Adrenal gland (tissue), 5 donors: ENCODE results near the gene RINT1.

Experiments used
- CTCF ChIP-seq, 6 experiments: fragments of 450-650 bp in 4 of 6; fragments of 200-600 bp in 2 of 6; sonication (generic) in 1 of 6; IDR thresholded peaks; 1 replicate in 5 of 6; 2 replicates in 1 of 6; pipeline versions ENCODE4 v1.5.1 to v1.8.0; 2016 to 2021; ENCODE audit warnings: antibody characterized with exemption in 6 of 6, mild to moderate bottlenecking in 2 of 6, moderate library complexity in 1 of 6
- POLR2A ChIP-seq, 2 donors: fragments of 450-650 bp; IDR thresholded peaks; one replicate each; pipeline ENCODE4 v1.6.1; 2017; ENCODE audit warnings: antibody characterized with exemption in 2 of 2, mild to moderate bottlenecking in 2 of 2, moderate library complexity in 1 of 2
- donor health status: DM: no; HTN: no; CAD: no.

- TF ChIP-seq CTCF (IDR thresholded peaks at IDR 0.05) (no peak), POLR2A (IDR thresholded peaks at IDR 0.05) (no peak)
Observed at GRCh38 chr7:105581066-105581811, 49.2 kb downstream of the RINT1 start, which contains the start of gene EFCAB10.
